OCI-LY7 (cell line): ENCODE results near the gene NTRK3.

Experiments
- EZH2phosphoT487 ChIP-seq: fragments of 200-600 bp; sonication (generic); IDR thresholded peaks from 2 replicates; pipeline ENCODE4 v1.6.1; 2018; ENCODE audit warnings: low read depth, borderline replicate concordance, mild to moderate bottlenecking, mixed run types, antibody characterized with exemption, low read length, moderate library complexity, mixed read lengths
- TF ChIP-seq, protein P1 (sequence below): fragments of 200-600 bp; sonication (generic); conservative IDR thresholded peaks from 2 replicates; pipeline ENCODE4 v1.5.1; 2014; ENCODE audit warnings: mild to moderate bottlenecking, antibody characterized with exemption, low read length, moderate library complexity, mixed read lengths

DNA sequence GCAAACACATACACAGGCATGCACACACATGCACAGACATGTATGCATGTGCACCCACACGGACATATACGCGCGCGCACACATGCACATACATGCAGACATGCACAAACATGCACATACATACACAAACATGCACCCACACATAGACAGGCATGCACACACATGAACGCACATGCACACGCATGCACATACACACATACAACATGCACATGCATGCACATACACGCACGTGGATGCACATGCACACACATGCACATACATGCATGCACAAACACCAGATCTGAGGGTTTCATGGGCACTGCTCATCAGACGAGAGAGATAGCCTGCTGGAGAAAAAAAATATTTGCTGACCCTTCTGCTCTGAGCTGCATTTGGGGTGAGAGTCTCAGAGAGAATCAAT is 31.7 kb upstream of the NTRK3 start:
- TF ChIP-seq, protein P1, sequence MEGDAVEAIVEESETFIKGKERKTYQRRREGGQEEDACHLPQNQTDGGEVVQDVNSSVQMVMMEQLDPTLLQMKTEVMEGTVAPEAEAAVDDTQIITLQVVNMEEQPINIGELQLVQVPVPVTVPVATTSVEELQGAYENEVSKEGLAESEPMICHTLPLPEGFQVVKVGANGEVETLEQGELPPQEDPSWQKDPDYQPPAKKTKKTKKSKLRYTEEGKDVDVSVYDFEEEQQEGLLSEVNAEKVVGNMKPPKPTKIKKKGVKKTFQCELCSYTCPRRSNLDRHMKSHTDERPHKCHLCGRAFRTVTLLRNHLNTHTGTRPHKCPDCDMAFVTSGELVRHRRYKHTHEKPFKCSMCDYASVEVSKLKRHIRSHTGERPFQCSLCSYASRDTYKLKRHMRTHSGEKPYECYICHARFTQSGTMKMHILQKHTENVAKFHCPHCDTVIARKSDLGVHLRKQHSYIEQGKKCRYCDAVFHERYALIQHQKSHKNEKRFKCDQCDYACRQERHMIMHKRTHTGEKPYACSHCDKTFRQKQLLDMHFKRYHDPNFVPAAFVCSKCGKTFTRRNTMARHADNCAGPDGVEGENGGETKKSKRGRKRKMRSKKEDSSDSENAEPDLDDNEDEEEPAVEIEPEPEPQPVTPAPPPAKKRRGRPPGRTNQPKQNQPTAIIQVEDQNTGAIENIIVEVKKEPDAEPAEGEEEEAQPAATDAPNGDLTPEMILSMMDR: no peak
- no peak for TF ChIP-seq EZH2phosphoT487
